GM11168 (cell line): ENCODE measurements around the gene C8A.

Experiments
- in situ Hi-C: fragments of 300-500 bp; cut with MboI; formaldehyde crosslinking; loops from one replicate; pipeline ENCODE4 v1.12.0; 2022; ENCODE audit warnings: low sequenced_read_pairs; ENCODE audit not compliant: unreplicated experiment

Gene C8A

GRCh38 chr1:56854521-56855099, at the start of gene C8A:
Gene C8A, plus strand, starts transcription at chr1:56854797. Its CDS starts 105 bp downstream, at chr1:56854902.
- in situ Hi-C loops, result no loop called here

- in situ Hi-C loops, result no loop called here
Observed at GRCh38 chr1:56806804-56807203, 47.8 kb upstream of the C8A start.

GRCh38 chr1:56808410-56808809, 46.2 kb upstream of the C8A start:
- in situ Hi-C loops, result no loop called here

- in situ Hi-C loops, result no loop called here
Observed at GRCh38 chr1:56811331-56811730, 43.3 kb upstream of the C8A start.

GRCh38 chr1:56814205-56814604, 40.4 kb upstream of the C8A start:
- in situ Hi-C loops, result no loop called here

- in situ Hi-C loops, result no loop called here
Observed at GRCh38 chr1:56816264-56816663, 38.3 kb upstream of the C8A start.

- in situ Hi-C loops, result no loop called here
Observed at GRCh38 chr1:56816909-56817308, 37.7 kb upstream of the C8A start.

- in situ Hi-C loops, result no loop called here
Observed at GRCh38 chr1:56817716-56818463, 36.7 kb upstream of the C8A start.

- in situ Hi-C loops, result no loop called here
Observed at GRCh38 chr1:56819387-56819899, 35.2 kb upstream of the C8A start, which contains the start of gene FYB2. Gene FYB2, minus strand, starts transcription at chr1:56819404. Its CDS starts 114 bp downstream, at chr1:56819290.

GRCh38 chr1:56820755-56821461, 33.7 kb upstream of the C8A start:
- in situ Hi-C loops, result no loop called here

- in situ Hi-C loops, result no loop called here
Observed at GRCh38 chr1:56821462-56821797, 33.2 kb upstream of the C8A start.

GRCh38 chr1:56824271-56824670, 30.3 kb upstream of the C8A start:
- in situ Hi-C loops, result no loop called here

- in situ Hi-C loops, result no loop called here
Observed at GRCh38 chr1:56824938-56825337, 29.7 kb upstream of the C8A start.

- in situ Hi-C loops, result no loop called here
Observed at GRCh38 chr1:56825436-56825835, 29.2 kb upstream of the C8A start.

- in situ Hi-C loops, result no loop called here
Observed at GRCh38 chr1:56827711-56828110, 26.9 kb upstream of the C8A start.

GRCh38 chr1:56830052-56830451, 24.5 kb upstream of the C8A start:
- in situ Hi-C loops, result no loop called here

GRCh38 chr1:56831871-56832693, 22.5 kb upstream of the C8A start:
- in situ Hi-C loops, result no loop called here

GRCh38 chr1:56833088-56833487, 21.5 kb upstream of the C8A start:
- in situ Hi-C loops, result no loop called here

- in situ Hi-C loops, result no loop called here
Observed at GRCh38 chr1:56834137-56834900, 20.3 kb upstream of the C8A start.

GRCh38 chr1:56835657-56836056, 18.9 kb upstream of the C8A start:
- in situ Hi-C loops, result no loop called here
